H9 (cell line): Measurements from ENCODE around the gene HYAL2. TPM values are rescaled to one million over a fixed set of nuclear protein-coding genes. Genes with fewer than 3 reads are reported as not detected.

Source experiments
- DNase-seq: peaks from one replicate; pipeline ENCODE4 v3.0.0-alpha.2; 2017
- H2AFZ ChIP-seq: one replicate; pipeline ENCODE4 v1.6.1; 2013; ENCODE audit warnings: mild to moderate bottlenecking, low read length, control low read depth, moderate library complexity
- H2AK5ac ChIP-seq: 2 replicates; pipeline ENCODE4 v1.6.1; 2013; ENCODE audit warnings: low read length, control low read depth, mixed read lengths; ENCODE audit not compliant: insufficient read length
- H2BK120ac ChIP-seq: one replicate; pipeline ENCODE4 v1.6.1; 2013; ENCODE audit warnings: low read depth, mild to moderate bottlenecking, low read length, control low read depth, inconsistent platforms; ENCODE audit not compliant: poor library complexity, severe bottlenecking
- H2BK12ac ChIP-seq: 2 replicates; pipeline ENCODE4 v1.6.1; 2013; ENCODE audit warnings: low read length, control low read depth, mixed read lengths, low read depth; ENCODE audit not compliant: insufficient read length
- H2BK15ac ChIP-seq: 2 replicates; pipeline ENCODE4 v1.6.1; 2013; ENCODE audit warnings: low read depth, low read length, control low read depth
- H2BK20ac ChIP-seq: one replicate; pipeline ENCODE4 v1.6.1; 2013; ENCODE audit warnings: low read depth, mild to moderate bottlenecking, low read length, control low read depth, inconsistent platforms; ENCODE audit not compliant: poor library complexity, severe bottlenecking
- H2BK5ac ChIP-seq: 2 replicates; pipeline ENCODE4 v1.6.1; 2013; ENCODE audit warnings: low read length, control low read depth, mixed read lengths; ENCODE audit not compliant: insufficient read length
- H3K14ac ChIP-seq: 2 replicates; pipeline ENCODE4 v1.6.1; 2013; ENCODE audit warnings: low read length, control low read depth; ENCODE audit not compliant: insufficient read depth
- H3K18ac ChIP-seq: 2 replicates; pipeline ENCODE4 v1.6.1; 2013; ENCODE audit warnings: low read depth, mild to moderate bottlenecking, mixed read lengths, low read length, control low read depth; ENCODE audit not compliant: insufficient read length
- H3K23ac ChIP-seq: 2 replicates; pipeline ENCODE4 v1.6.1; 2013; ENCODE audit warnings: low read length, control low read depth, mixed read lengths, low read depth; ENCODE audit not compliant: insufficient read length
- H3K23me2 ChIP-seq: 2 replicates; pipeline ENCODE4 v1.6.1; 2013; ENCODE audit warnings: low read depth, mild to moderate bottlenecking, mixed read lengths, low read length, control low read depth; ENCODE audit not compliant: insufficient read length, poor library complexity, severe bottlenecking
- H3K27ac ChIP-seq: 2 replicates; pipeline ENCODE4 v1.5.1; 2013; ENCODE audit warnings: low read length, control low read depth, mixed read lengths, low read depth; ENCODE audit not compliant: insufficient read length
- H3K27me3 ChIP-seq: 2 replicates; pipeline ENCODE4 v1.6.1; 2013; ENCODE audit warnings: low read length, control low read depth, inconsistent platforms; ENCODE audit not compliant: insufficient read depth
- H3K4ac ChIP-seq: 2 replicates; pipeline ENCODE4 v1.6.1; 2013; ENCODE audit warnings: low read depth, mild to moderate bottlenecking, control low read depth, inconsistent platforms, low read length, moderate library complexity
- H3K4me1 ChIP-seq: 2 replicates; pipeline ENCODE4 v1.6.1; 2013; ENCODE audit warnings: low read length, control low read depth, inconsistent platforms; ENCODE audit not compliant: insufficient read depth
- H3K4me2 ChIP-seq: 2 replicates; pipeline ENCODE4 v1.6.1; 2013; ENCODE audit warnings: low read length, control low read depth, mixed read lengths; ENCODE audit not compliant: insufficient read length, insufficient read depth
- H3K56ac ChIP-seq: 2 replicates; pipeline ENCODE4 v1.6.1; 2013; ENCODE audit warnings: low read depth, mild to moderate bottlenecking, mixed read lengths, low read length, control low read depth; ENCODE audit not compliant: insufficient read length
- H3K79me1 ChIP-seq: 2 replicates; pipeline ENCODE4 v1.6.1; 2013; ENCODE audit warnings: low read depth, mild to moderate bottlenecking, moderate library complexity, low read length, control low read depth, inconsistent platforms; ENCODE audit not compliant: insufficient read depth, poor library complexity, severe bottlenecking
- H3K79me2 ChIP-seq: 2 replicates; pipeline ENCODE4 v1.6.1; 2013; ENCODE audit warnings: low read length, control low read depth, inconsistent platforms; ENCODE audit not compliant: insufficient read depth
- H3K9ac ChIP-seq: 2 replicates; pipeline ENCODE4 v1.6.1; 2013; ENCODE audit warnings: low read length, control low read depth, mixed read lengths; ENCODE audit not compliant: insufficient read length; ENCODE audit errors: extremely low read depth
- H3K9me3 ChIP-seq: one replicate; pipeline ENCODE4 v1.6.1; 2013; ENCODE audit warnings: low read depth, low read length, inconsistent platforms; ENCODE audit not compliant: control insufficient read depth
- H3T11ph ChIP-seq: one replicate; pipeline ENCODE4 v1.6.1; 2013; ENCODE audit warnings: mild to moderate bottlenecking, low read length, control low read depth, inconsistent platforms
- H4K20me1 ChIP-seq: one replicate; pipeline ENCODE4 v1.6.1; 2013; ENCODE audit not compliant: control insufficient read depth, insufficient read length, insufficient read depth
- H4K5ac ChIP-seq: 2 replicates; pipeline ENCODE4 v1.6.1; 2013; ENCODE audit warnings: low read depth, mild to moderate bottlenecking, mixed read lengths, low read length, control low read depth; ENCODE audit not compliant: insufficient read length
- H4K8ac ChIP-seq: replicated peaks from 2 replicates; pipeline ENCODE4 v1.6.1; 2013; ENCODE audit warnings: low read length, control low read depth, mixed read lengths, low read depth; ENCODE audit not compliant: insufficient read length
- H4K91ac ChIP-seq: 2 replicates; pipeline ENCODE4 v1.6.1; 2013; ENCODE audit warnings: low read depth, mild to moderate bottlenecking, moderate library complexity, mixed read lengths, low read length, control low read depth; ENCODE audit not compliant: insufficient read length
- H3K27ac Mint-ChIP-seq, 3 experiments: 2 replicates in 2 of 3; 3 replicates in 1 of 3; pipeline ENCODE4 v1.8.0; 2020 to 2021; ENCODE audit warnings: mixed read lengths in 3 of 3, mild to moderate bottlenecking in 1 of 3, moderate library complexity in 1 of 3
- H3K27me3 Mint-ChIP-seq: 2 replicates; pipeline ENCODE4 v1.8.0; 2021; ENCODE audit warnings: low read depth, mild to moderate bottlenecking, moderate library complexity, mixed read lengths
- H3K36me3 Mint-ChIP-seq, 3 experiments: 2 replicates in 2 of 3; 3 replicates in 1 of 3; pipeline ENCODE4 v1.8.0; 2020 to 2021; ENCODE audit warnings: low read depth in 3 of 3, mixed read lengths in 3 of 3; ENCODE audit not compliant: insufficient read depth in 1 of 3
- H3K4me1 Mint-ChIP-seq, 2 experiments: 2 replicates each; pipeline ENCODE4 v1.8.0; 2020; ENCODE audit warnings: mixed read lengths in 2 of 2
- H3K4me3 Mint-ChIP-seq, 2 experiments: 2 replicates in 1 of 2; 3 replicates in 1 of 2; pipeline ENCODE4 v1.8.0; 2020 to 2021; ENCODE audit warnings: mild to moderate bottlenecking in 2 of 2, mixed read lengths in 2 of 2, moderate library complexity in 1 of 2
- H3K9me3 Mint-ChIP-seq, 2 experiments: 2 replicates in 1 of 2; 3 replicates in 1 of 2; pipeline ENCODE4 v1.8.0; 2020; ENCODE audit warnings: mild to moderate bottlenecking in 2 of 2, mixed read lengths in 2 of 2, moderate library complexity in 1 of 2
- WGBS: extraction: QIAGEN DNeasy Blood & Tissue Kit; methylation state at CpG from one replicate; pipeline ENCODE4 v1.1.7; 2013; ENCODE audit warnings: missing lambda C conversion rate, low lambda C conversion rate, mixed read lengths; ENCODE audit not compliant: insufficient read length; ENCODE audit errors: extremely low coverage; 5-methylcytosine and 5-hydroxymethylcytosine counted together
- total RNA-seq: library from RNA; stranded (reverse); gene quantifications from 2 replicates; pipeline ENCODE4 v1.2.1, GENCODE V29; 2021
- TF ChIP-seq, protein P1 (sequence below): fragments of 200-600 bp; sonication (generic); conservative IDR thresholded peaks from 3 replicates; pipeline ENCODE4 v1.8.0; 2021; ENCODE audit warnings: antibody characterized with exemption, mild to moderate bottlenecking

Gene HYAL2
- total RNA-seq, 1 experiment from 2014 or later = 51.9 TPM

DNA sequence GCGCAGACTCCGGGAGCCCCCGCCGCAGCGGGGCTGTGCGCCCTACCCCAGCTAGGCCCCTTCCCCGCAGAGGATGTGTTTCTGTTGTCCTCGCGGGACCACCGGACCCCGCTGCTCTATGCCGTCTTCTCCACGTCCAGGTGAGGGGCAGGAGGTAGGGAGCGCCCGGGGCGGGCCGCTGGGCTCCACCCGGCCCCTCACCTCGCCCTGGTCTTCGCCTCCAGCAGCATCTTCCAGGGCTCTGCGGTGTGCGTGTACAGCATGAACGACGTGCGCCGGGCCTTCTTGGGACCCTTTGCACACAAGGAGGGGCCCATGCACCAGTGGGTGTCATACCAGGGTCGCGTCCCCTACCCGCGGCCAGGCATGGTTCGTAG lies 48.9 kb downstream of the HYAL2 start:
- no peak overlapping the region for H3K9ac ChIP-seq
- no peaks in the 10 kb centered on the region for H3K9me3 ChIP-seq
- H3K14ac ChIP-seq = no peak overlapping the region
- no peak overlapping the region for H3K27ac ChIP-seq
- no peak overlapping the region for H4K8ac ChIP-seq
- no peak overlapping the region for H2BK15ac ChIP-seq
- Mint-ChIP-seq H3K9me3 (no peaks in the 10 kb centered on the region; a peak in 1 of 5 replicates), H3K4me3 (no peak overlapping the region), H3K27ac (no peak overlapping the region), H3K4me1 (peaks cover 31 to 44% of the 10 kb centered on the region in 2 experiments), H3K36me3 (no peaks in the 10 kb centered on the region; a peak in 1 of 7 replicates), H3K27me3 (peaks cover 59% of the 10 kb centered on the region)
- H3K18ac ChIP-seq = no peak overlapping the region
- H2AFZ ChIP-seq = no peak overlapping the region
- H3K27me3 ChIP-seq = peaks cover 16% of the 10 kb centered on the region; the same call in 1 of the 2 replicates
- no peak overlapping the region for H3K4me2 ChIP-seq
- H3K4ac ChIP-seq = no peak overlapping the region
- no peak overlapping the region for H3T11ph ChIP-seq
- DNase-seq = no peak
- H4K5ac ChIP-seq = no peak overlapping the region
- peaks cover 10% of the 10 kb centered on the region for H3K23me2 ChIP-seq
- no peaks in the 10 kb centered on the region for H4K20me1 ChIP-seq
- H3K79me1 ChIP-seq = no peaks in the 10 kb centered on the region
- TF ChIP-seq, protein P1, sequence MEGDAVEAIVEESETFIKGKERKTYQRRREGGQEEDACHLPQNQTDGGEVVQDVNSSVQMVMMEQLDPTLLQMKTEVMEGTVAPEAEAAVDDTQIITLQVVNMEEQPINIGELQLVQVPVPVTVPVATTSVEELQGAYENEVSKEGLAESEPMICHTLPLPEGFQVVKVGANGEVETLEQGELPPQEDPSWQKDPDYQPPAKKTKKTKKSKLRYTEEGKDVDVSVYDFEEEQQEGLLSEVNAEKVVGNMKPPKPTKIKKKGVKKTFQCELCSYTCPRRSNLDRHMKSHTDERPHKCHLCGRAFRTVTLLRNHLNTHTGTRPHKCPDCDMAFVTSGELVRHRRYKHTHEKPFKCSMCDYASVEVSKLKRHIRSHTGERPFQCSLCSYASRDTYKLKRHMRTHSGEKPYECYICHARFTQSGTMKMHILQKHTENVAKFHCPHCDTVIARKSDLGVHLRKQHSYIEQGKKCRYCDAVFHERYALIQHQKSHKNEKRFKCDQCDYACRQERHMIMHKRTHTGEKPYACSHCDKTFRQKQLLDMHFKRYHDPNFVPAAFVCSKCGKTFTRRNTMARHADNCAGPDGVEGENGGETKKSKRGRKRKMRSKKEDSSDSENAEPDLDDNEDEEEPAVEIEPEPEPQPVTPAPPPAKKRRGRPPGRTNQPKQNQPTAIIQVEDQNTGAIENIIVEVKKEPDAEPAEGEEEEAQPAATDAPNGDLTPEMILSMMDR = no peak
- no peaks in the 10 kb centered on the region for H3K79me2 ChIP-seq
- no peak overlapping the region for H3K56ac ChIP-seq
- WGBS = no CpG with 5 or more reads among the region's 31 CpGs
- H3K23ac ChIP-seq = no peak overlapping the region
- H2BK5ac ChIP-seq = no peak overlapping the region
- no peak overlapping the region for H2AK5ac ChIP-seq
- H2BK120ac ChIP-seq = no peak overlapping the region
- no peak overlapping the region for H2BK20ac ChIP-seq
- H2BK12ac ChIP-seq = no peak overlapping the region
- H4K91ac ChIP-seq = no peak overlapping the region
- no peaks in the 10 kb centered on the region for H3K4me1 ChIP-seq
